Omental fat pad (tissue), 4 donors: Measurements from ENCODE around the gene TMCC1. TPM values are rescaled to one million over a fixed set of nuclear protein-coding genes. Genes with fewer than 3 reads are reported as not detected.
"Not testable (repeated sequence)": the region's sequence is repeated elsewhere in the genome, so short reads cannot be mapped to it uniquely, and the experiment has no call there.

Experiments used
- ATAC-seq: fragments of 150-250 bp; one replicate; pipeline ENCODE4 v1.9.1; 2016; ENCODE audit warnings: mild to moderate bottlenecking, moderate library complexity; ENCODE audit not compliant: low FRiP score
- DNase-seq: peaks from one replicate; pipeline ENCODE4 v3.0.0-alpha.2; 2019; ENCODE audit warnings: low spot score
- CTCF ChIP-seq, 3 donors: fragments of 450-650 bp; IDR thresholded peaks; one replicate each; pipeline ENCODE4 v1.5.1; 2016 to 2017; ENCODE audit warnings: antibody characterized with exemption in 3 of 3, mild to moderate bottlenecking in 3 of 3, moderate library complexity in 2 of 3
- total RNA-seq, 4 donors: library from RNA; depleted of rRNA; stranded (reverse); fragments of >200 nt; gene quantifications; one replicate each; pipeline ENCODE4 v1.1.0, GENCODE V29; 2016

The TMCC1 gene
- total RNA-seq, 4 donors from 2014 or later: 14.6 to 33.5 (median 23.2) TPM

GRCh38 chr3:129611812-129612533, 281.5 kb downstream of the TMCC1 start:
- DNase-seq (no peak), ATAC-seq (no peak)
- no peak for TF ChIP-seq CTCF (IDR thresholded peaks at IDR 0.05)

GRCh38 chr3:129611446-129611800, 282.1 kb downstream of the TMCC1 start:
- DNase-seq: no peak
- no peak for ATAC-seq

GRCh38 chr3:129610794-129611445, 282.6 kb downstream of the TMCC1 start:
- not testable (repeated sequence) for ATAC-seq, DNase-seq

More at GRCh38 chr3:129611446-129611800, 282.1 kb downstream of the TMCC1 start:
- TF ChIP-seq CTCF (IDR thresholded peaks at IDR 0.05): no peak

- no peak for TF ChIP-seq CTCF (IDR thresholded peaks at IDR 0.05)
- no peak for ATAC-seq
- DNase-seq: no peak
Observed at GRCh38 chr3:129610276-129610675, 283.2 kb downstream of the TMCC1 start.

GRCh38 chr3:129609591-129610182, 283.8 kb downstream of the TMCC1 start:
- no peak for TF ChIP-seq CTCF (IDR thresholded peaks at IDR 0.05)
- DNase-seq: no peak
- no peak for ATAC-seq

- ATAC-seq: no peak
- TF ChIP-seq CTCF (IDR thresholded peaks at IDR 0.05): no peak
- DNase-seq: no peak
Observed at GRCh38 chr3:129608936-129609590, 284.4 kb downstream of the TMCC1 start.
